HG03025 (cell line): ENCODE data around the gene EMCN.

Experiments
- ATAC-seq: cut with Tn5 transposase; IDR thresholded peaks from one replicate; pipeline ENCODE4 v1.9.1; 2021; ENCODE audit warnings: mild to moderate bottlenecking, moderate library complexity; ENCODE audit not compliant: unreplicated experiment, low FRiP score

Gene EMCN

DNA sequence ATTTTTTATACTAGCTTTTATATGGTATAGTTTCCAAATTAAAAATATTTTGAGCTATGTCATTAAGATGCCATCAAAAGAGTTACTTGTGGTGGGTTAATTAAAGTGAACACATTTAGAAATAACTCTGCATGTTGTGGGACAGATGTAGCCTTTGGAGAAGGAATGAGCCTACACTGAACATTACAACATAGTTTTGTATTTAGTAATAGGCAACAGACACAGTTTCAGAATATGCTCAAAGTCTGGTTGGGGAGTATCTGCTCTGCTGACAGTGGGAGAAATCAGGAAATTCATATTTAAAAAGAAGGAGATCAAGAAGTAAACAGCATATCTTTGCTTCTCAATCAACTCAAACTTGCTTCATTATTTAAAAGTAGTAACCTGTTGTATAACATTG, 23.7 kb downstream of the EMCN start:
- no peak for ATAC-seq

GRCh38 chr4:100493756-100494155, 24.1 kb downstream of the EMCN start:
- no peak for ATAC-seq

DNA sequence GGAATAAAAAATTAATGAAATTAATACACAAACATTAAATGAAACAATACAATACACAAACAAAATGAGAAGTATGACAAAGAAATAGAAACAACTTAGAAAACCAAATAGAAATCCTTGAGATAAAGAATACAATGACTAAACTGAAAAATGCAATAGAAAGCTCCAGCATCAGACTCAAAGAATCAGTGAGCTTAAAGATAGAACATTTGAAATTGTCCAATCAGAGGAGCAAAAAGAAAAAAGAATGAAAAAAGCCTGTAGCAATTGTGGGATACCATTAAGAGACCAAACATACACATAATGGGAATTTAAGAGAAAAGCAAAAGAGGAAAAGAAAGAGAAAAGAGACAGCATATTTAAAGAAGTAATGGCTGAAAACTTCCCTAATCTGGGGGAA, 25.7 kb downstream of the EMCN start:
- no peak for ATAC-seq

- ATAC-seq: no peak
Measured at GRCh38 chr4:100489305-100489704, 28.5 kb downstream of the EMCN start.

- no peak for ATAC-seq
Measured at GRCh38 chr4:100486496-100486895, 31.3 kb downstream of the EMCN start.

DNA sequence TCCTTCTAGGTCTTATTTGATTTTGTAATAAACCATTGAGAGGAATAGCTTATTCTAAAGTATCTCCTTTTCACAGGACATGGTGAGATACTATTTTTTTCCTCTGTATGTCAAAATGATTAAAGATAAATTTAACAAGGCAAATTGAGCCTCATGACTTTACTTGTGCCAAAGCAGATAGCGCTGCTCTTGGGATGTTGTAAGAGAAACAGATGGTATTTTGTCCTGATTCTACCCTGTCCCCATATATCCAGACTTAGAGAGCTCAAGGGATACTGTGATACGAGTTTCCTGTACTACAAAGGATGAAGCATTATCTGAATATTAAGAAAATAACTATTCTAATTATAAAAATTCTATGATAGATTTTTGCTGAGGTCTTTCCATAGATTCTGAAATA, 34.0 kb downstream of the EMCN start:
- no peak for ATAC-seq

DNA sequence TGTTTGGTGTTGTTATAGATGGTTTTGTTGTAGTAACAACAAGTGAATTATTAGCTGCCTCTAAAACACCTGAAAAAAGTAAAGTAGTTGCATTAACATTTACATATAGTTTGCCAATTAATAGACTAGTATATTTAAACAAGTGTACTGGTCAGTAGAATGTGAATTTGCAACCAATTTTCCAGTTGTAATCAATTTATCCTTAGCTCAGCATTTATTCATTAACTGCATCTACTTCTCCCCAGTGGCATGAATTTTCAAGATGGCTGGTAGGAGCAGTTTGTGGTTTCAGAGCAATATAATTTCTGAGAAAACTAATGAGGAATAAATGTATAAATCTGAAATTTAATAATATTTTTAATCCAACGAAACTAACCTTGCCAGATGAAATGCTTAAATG, 37.9 kb downstream of the EMCN start:
- ATAC-seq: no peak

- no peak for ATAC-seq
Measured at GRCh38 chr4:100469555-100469954, 48.3 kb downstream of the EMCN start.

- no peak for ATAC-seq
Measured at GRCh38 chr4:100466501-100466900, 51.3 kb downstream of the EMCN start.

- ATAC-seq: no peak
Measured at GRCh38 chr4:100461807-100462605, 55.8 kb downstream of the EMCN start.

- no peak for ATAC-seq
Measured at GRCh38 chr4:100450449-100450848, 67.4 kb downstream of the EMCN start.

GRCh38 chr4:100431416-100431815, 86.4 kb downstream of the EMCN start:
- ATAC-seq: no peak

GRCh38 chr4:100430451-100430850, 87.4 kb downstream of the EMCN start:
- ATAC-seq: no peak

DNA sequence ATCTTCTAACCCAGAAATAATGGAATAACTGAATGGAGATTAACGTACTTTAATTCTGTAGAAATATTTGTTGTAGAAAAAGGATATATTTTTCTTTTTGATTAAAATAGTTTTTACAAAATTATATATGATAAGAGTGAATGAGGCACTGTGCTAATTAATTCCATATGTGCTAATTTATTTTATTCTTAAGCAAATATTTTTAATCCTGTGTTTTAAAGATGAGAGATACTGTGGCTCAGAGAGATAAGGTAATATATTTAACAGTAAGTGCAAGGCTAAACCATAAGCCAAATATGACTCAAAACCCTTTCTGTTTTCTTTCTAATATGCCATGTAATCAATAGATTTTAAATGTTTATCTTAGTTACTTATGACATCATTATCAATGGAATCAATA, 88.2 kb downstream of the EMCN start:
- no peak for ATAC-seq

- ATAC-seq: no peak
Measured at GRCh38 chr4:100428051-100428450, 89.8 kb downstream of the EMCN start.

DNA sequence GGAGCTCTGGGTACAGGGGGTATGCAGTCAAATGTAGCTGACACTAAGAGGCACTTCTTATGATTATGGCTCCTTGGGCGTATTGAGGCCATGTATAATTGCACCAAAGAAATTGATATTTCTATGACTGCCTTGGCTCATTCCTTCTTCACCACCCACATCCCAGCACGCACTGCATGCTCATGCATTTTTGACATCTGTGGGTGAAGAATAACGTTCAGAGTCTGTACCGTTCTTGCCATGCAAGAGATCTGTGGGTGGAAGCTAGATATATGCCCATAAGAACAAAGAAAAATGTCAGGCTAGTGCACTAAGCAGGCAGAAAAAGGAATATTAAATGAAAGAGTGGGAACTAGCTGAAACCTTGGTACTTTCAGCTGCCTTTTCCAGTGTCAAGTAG, 93.4 kb downstream of the EMCN start:
- no peak for ATAC-seq

DNA sequence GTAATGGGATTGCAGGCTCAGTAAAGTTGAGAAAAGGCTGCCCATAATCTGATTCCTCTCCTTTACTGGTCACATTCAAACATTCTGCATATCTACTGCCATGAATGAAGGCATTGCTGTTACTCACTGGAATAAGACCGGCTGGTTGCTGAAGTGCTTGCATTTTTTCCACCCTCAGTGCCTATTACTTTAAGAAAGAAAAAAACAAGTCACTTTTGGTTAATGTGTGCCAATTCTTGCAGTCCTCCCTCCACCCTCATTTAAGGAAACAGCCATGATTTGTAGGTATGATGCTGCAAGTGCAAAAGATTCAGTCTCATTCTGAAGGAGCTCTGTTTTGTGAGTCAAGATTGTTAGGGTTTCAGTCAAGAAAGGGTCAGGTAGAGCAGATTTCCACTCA, 94.9 kb downstream of the EMCN start:
- ATAC-seq: no peak

- ATAC-seq: no peak
Measured at GRCh38 chr4:100421361-100421978, 96.4 kb downstream of the EMCN start.

DNA sequence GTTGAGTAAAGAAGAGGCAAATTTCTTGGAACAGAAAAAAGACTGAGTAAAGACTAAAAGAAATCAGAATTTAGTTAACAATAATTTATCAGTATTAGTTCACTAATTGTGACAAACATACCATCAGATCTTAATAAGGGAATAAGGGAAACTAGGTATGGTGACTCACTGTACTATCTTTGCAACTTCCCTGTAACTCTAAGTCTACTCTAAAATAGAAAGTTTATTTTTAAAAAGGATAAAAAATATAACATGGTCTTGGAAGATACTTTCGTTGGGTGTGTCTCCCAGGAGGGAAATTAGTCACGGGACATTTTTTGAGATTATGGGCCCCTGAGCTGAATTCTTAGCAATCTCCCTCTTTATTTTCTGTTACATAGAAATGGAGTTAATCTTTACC, 97.3 kb downstream of the EMCN start:
- no peak for ATAC-seq

DNA sequence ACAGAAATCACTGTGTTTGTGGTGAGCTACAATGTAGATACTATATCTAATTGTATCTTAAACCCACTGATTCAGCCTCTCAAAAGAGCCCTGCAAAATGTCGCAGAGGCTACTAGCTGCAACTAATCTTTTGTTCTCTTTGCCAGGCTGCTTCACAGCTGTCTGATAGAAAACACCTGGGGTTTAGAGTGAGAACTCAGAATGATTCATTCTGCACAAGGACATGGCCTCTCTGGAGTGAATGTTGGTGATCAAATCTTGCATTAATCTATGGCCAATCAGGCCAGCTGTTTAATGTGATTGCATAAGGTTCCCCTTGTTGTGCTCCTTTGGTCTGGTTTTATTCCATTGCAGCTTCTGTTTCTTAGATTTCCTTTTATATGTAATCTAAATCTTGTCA, 100.3 kb downstream of the EMCN start:
- ATAC-seq: no peak

- no peak for ATAC-seq
Measured at GRCh38 chr4:100414016-100414790, 103.6 kb downstream of the EMCN start.

DNA sequence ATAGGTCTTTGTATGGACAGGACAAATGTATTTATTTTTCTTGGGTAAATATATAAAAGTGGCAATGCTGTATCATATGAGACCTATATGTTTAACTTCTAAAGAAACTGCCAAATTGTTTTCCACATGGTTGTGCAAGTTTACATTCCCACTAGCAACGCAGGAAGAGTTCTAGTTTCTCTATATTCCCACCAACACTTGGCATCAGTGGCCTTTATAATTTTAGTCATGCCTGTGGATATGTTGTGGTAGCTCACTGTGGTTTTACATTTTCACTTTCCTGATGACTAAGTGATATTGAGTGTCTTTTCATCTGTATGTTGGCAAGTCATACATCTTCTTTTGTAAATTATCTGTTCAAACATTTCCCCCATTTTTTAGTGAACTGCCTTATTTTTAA, 126.0 kb downstream of the EMCN start:
- no peak for ATAC-seq
